GM18498 (cell line): ENCODE measurements around the gene GEMIN2.
"Not testable (repeated sequence)": the region's sequence is repeated elsewhere in the genome, so short reads cannot be mapped to it uniquely, and the experiment has no call there.

Experiments
- ATAC-seq: cut with Tn5 transposase; IDR thresholded peaks from one replicate; pipeline ENCODE4 v1.9.1; 2021; ENCODE audit warnings: mild to moderate bottlenecking, moderate library complexity; ENCODE audit not compliant: unreplicated experiment

Gene GEMIN2

GRCh38 chr14:39114073-39114838 lies at the start of gene GEMIN2:
GEMIN2 (plus strand) TSS chr14:39114323; CDS start chr14:39114339, 16 bp downstream.
- peak; percentile 89 for ATAC-seq

GRCh38 chr14:39069169-39069805 lies 44.8 kb upstream of the GEMIN2 start:
- not testable (repeated sequence) for ATAC-seq

- no peak for ATAC-seq
These were observed 44.2 kb upstream of the GEMIN2 start for GRCh38 chr14:39069923-39070322.

GRCh38 chr14:39071096-39071495 lies 43.0 kb upstream of the GEMIN2 start:
- no peak for ATAC-seq

GRCh38 chr14:39080886-39081285 lies 33.2 kb upstream of the GEMIN2 start:
- ATAC-seq = no peak

GRCh38 chr14:39083127-39083526 lies 31.0 kb upstream of the GEMIN2 start:
- no peak for ATAC-seq

GRCh38 chr14:39085933-39086332 lies 28.2 kb upstream of the GEMIN2 start:
- no peak for ATAC-seq

GRCh38 chr14:39087493-39087892 lies 26.6 kb upstream of the GEMIN2 start:
- ATAC-seq = no peak

- ATAC-seq = no peak
These were observed 23.5 kb upstream of the GEMIN2 start for GRCh38 chr14:39090548-39091111.

- ATAC-seq = no peak
These were observed 22.4 kb upstream of the GEMIN2 start for GRCh38 chr14:39091716-39092115.

- no peak for ATAC-seq
These were observed 19.6 kb upstream of the GEMIN2 start for GRCh38 chr14:39094515-39094914.

- ATAC-seq = no peak
These were observed 17.0 kb upstream of the GEMIN2 start for GRCh38 chr14:39097159-39097558.

GRCh38 chr14:39099215-39099614 lies 14.9 kb upstream of the GEMIN2 start:
- ATAC-seq = not testable (repeated sequence)

- no peak for ATAC-seq
These were observed 14.4 kb upstream of the GEMIN2 start for GRCh38 chr14:39099748-39100147.

GRCh38 chr14:39102265-39102968 lies 11.7 kb upstream of the GEMIN2 start:
- peak; percentile 1 for ATAC-seq

- ATAC-seq = peak; percentile 97
These were observed 10.9 kb upstream of the GEMIN2 start, which contains the start of gene SEC23A for GRCh38 chr14:39102969-39103957. SEC23A (minus strand) TSS chr14:39103235; CDS start chr14:39096118, 7,117 bp downstream.

- ATAC-seq = not testable (repeated sequence)
These were observed 9.9 kb upstream of the GEMIN2 start for GRCh38 chr14:39104078-39104801.

GRCh38 chr14:39107591-39107996 lies 6.5 kb upstream of the GEMIN2 start:
- no peak for ATAC-seq

GRCh38 chr14:39108791-39109190 lies 5.3 kb upstream of the GEMIN2 start:
- ATAC-seq = no peak
